Tibial nerve (tissue), 4 donors: ENCODE measurements around the gene PGLYRP4.

ENCODE experiments used
- EP300 ChIP-seq, 2 donors: sonication (generic); formaldehyde crosslinking; IDR thresholded peaks; one replicate each; pipeline ENCODE4 v1.6.1; 2017; ENCODE audit warnings: antibody characterized with exemption in 2 of 2, mild to moderate bottlenecking in 1 of 2
- POLR2A ChIP-seq, 2 donors: fragments of 450-650 bp; IDR thresholded peaks; one replicate each; pipeline ENCODE4 v1.6.1; 2017; ENCODE audit warnings: antibody characterized with exemption in 2 of 2, mild to moderate bottlenecking in 2 of 2, moderate library complexity in 2 of 2
- TF ChIP-seq, protein P1 (sequence below), 5 experiments: fragments of 200-600 bp in 3 of 5; fragments of 450-650 bp in 2 of 5; sonication (generic) in 3 of 5; IDR thresholded peaks; one replicate each; pipeline ENCODE4 v1.5.1; 2016 to 2019; ENCODE audit warnings: antibody characterized with exemption in 5 of 5, mild to moderate bottlenecking in 3 of 5, moderate library complexity in 2 of 5

DNA sequence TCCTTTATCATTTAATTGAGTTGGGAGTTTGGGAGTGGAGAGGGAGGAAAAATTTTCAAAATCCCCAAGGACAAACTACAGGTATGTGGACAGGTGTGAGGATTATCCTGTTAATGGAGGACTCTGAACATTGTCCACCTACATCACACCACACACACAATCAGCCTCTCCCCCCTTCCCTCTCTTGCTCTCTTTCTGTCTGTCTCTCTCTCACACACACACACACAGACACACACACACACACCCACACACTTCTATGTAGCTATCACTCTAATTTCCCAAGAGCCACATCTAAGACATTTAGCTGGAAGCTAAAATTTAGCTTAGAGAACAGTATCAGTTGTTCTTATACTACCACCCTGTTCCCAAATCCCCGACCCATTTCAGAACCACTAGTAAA, 40.8 kb upstream of the PGLYRP4 start:
- TF ChIP-seq, protein P1, sequence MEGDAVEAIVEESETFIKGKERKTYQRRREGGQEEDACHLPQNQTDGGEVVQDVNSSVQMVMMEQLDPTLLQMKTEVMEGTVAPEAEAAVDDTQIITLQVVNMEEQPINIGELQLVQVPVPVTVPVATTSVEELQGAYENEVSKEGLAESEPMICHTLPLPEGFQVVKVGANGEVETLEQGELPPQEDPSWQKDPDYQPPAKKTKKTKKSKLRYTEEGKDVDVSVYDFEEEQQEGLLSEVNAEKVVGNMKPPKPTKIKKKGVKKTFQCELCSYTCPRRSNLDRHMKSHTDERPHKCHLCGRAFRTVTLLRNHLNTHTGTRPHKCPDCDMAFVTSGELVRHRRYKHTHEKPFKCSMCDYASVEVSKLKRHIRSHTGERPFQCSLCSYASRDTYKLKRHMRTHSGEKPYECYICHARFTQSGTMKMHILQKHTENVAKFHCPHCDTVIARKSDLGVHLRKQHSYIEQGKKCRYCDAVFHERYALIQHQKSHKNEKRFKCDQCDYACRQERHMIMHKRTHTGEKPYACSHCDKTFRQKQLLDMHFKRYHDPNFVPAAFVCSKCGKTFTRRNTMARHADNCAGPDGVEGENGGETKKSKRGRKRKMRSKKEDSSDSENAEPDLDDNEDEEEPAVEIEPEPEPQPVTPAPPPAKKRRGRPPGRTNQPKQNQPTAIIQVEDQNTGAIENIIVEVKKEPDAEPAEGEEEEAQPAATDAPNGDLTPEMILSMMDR (IDR thresholded peaks at IDR 0.05), result no peak
- no peak for TF ChIP-seq POLR2A (IDR thresholded peaks at IDR 0.05)
- TF ChIP-seq EP300 (IDR thresholded peaks at IDR 0.05), result no peak
